Activated B cell treated with CpG ODN at 0.5 μM for 24 hours (primary cell): ENCODE results near the gene FAR1. TPM values are rescaled to one million over a fixed set of nuclear protein-coding genes. Genes with fewer than 3 reads are reported as not detected.

Source experiments
- ATAC-seq: fragments of 200-7000 bp; cut with Tn5 transposase; one replicate; pipeline ENCODE4 v1.10.0; 2021; ENCODE audit warnings: low read depth, mild to moderate bottlenecking, moderate library complexity
- CTCF ChIA-PET: fragments of 350-600 bp; sonication (Branson Sonifier 250); formaldehyde crosslinking; loops from one replicate; lab custom pipeline; 2021; ENCODE audit warnings: antibody characterized with exemption; lab: Charles Lee
- POLR2A ChIA-PET: fragments of 350-600 bp; sonication (Branson Sonifier 250); formaldehyde crosslinking; loops from one replicate; lab custom pipeline; 2021; ENCODE audit warnings: antibody characterized with exemption; lab: Charles Lee
- DNase-seq: peaks from one replicate; pipeline ENCODE4 v3.0.0; 2022
- H3K27ac Mint-ChIP-seq: one replicate; pipeline ENCODE4 v1.8.0; 2020; ENCODE audit warnings: mixed read lengths
- H3K27me3 Mint-ChIP-seq: one replicate; pipeline ENCODE4 v1.8.0; 2021; ENCODE audit warnings: mixed read lengths
- H3K36me3 Mint-ChIP-seq: one replicate; pipeline ENCODE4 v1.8.0; 2021; ENCODE audit warnings: low read depth, mixed read lengths
- H3K4me1 Mint-ChIP-seq: one replicate; pipeline ENCODE4 v1.8.0; 2021; ENCODE audit warnings: mixed read lengths
- H3K4me3 Mint-ChIP-seq: one replicate; pipeline ENCODE4 v1.8.0; 2020; ENCODE audit warnings: mild to moderate bottlenecking, mixed read lengths
- H3K9me3 Mint-ChIP-seq: one replicate; pipeline ENCODE4 v1.8.0; 2020; ENCODE audit warnings: mixed read lengths
- intact Hi-C: fragments of 100-400 bp; cut with micrococcal nuclease; formaldehyde crosslinking; loops from one replicate; pipeline ENCODE4 v1.15.1; 2024
- total RNA-seq: library from RNA; stranded (reverse); gene quantifications from 2 replicates; pipeline ENCODE4 v1.2.3, GENCODE V29; 2022
- TF ChIP-seq, protein P1 (sequence below): fragments of 200-600 bp; IDR thresholded peaks from one replicate; pipeline ENCODE4 v1.8.0; 2022; ENCODE audit warnings: antibody characterized with exemption, mild to moderate bottlenecking

Gene FAR1
- total RNA-seq, 1 donor from 2014 or later: 48.4 TPM

DNA sequence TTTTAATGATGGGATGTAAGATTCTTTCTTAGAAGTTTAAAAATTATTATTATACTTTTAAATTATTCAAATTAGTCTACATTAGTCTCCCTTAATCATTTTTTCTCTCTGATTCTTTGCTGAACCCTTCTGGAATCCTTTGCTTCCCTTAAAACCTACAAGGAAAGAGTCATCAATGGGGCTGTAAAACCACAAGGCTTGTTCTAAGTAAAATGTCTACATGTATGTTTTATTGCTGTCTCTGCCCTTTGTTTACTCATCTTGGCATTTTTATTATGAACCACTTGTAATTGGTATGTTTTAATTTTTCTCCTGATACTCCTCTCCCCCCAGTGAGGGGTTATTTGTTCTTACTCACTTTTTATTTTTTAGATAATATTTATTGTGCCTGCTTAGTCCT is 27.4 kb downstream of the FAR1 start:
- H3K4me1 Mint-ChIP-seq: peaks cover 1% of the 10 kb centered on the region
- no peak overlapping the region for H3K4me3 Mint-ChIP-seq
- no peak for ATAC-seq
- peaks cover 2% of the 10 kb centered on the region for H3K9me3 Mint-ChIP-seq
- H3K27me3 Mint-ChIP-seq: no peaks in the 10 kb centered on the region
- H3K36me3 Mint-ChIP-seq: peaks cover 49% of the 10 kb centered on the region
- CTCF ChIA-PET: no interaction called here
- DNase-seq: no peak
- intact Hi-C loops: no loop called here
- POLR2A ChIA-PET: no interaction called here
- TF ChIP-seq, protein P1, sequence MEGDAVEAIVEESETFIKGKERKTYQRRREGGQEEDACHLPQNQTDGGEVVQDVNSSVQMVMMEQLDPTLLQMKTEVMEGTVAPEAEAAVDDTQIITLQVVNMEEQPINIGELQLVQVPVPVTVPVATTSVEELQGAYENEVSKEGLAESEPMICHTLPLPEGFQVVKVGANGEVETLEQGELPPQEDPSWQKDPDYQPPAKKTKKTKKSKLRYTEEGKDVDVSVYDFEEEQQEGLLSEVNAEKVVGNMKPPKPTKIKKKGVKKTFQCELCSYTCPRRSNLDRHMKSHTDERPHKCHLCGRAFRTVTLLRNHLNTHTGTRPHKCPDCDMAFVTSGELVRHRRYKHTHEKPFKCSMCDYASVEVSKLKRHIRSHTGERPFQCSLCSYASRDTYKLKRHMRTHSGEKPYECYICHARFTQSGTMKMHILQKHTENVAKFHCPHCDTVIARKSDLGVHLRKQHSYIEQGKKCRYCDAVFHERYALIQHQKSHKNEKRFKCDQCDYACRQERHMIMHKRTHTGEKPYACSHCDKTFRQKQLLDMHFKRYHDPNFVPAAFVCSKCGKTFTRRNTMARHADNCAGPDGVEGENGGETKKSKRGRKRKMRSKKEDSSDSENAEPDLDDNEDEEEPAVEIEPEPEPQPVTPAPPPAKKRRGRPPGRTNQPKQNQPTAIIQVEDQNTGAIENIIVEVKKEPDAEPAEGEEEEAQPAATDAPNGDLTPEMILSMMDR: no peak
- H3K27ac Mint-ChIP-seq: no peak overlapping the region

DNA sequence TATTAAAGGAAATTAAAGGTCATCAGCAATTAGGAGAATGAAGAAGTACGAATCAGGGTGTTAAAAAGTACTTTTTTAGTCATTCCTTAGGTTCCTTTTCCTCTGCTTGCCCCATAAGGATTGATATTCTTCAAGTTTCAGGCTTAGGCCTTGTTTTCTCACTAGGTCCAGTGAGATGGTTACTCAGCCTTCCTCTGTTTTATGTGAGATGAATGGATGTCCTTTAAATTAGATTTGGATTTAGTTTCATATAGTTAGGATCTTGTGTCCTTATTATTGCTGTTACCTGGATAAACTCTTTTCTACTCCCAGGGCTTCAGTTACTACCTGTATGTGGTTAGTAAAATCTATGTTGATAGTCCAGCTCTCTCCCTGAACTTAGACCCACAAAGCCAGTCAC is 29.2 kb downstream of the FAR1 start:
- no peak for ATAC-seq
- H3K9me3 Mint-ChIP-seq: no peaks in the 10 kb centered on the region
- CTCF ChIA-PET: no interaction called here

DNA sequence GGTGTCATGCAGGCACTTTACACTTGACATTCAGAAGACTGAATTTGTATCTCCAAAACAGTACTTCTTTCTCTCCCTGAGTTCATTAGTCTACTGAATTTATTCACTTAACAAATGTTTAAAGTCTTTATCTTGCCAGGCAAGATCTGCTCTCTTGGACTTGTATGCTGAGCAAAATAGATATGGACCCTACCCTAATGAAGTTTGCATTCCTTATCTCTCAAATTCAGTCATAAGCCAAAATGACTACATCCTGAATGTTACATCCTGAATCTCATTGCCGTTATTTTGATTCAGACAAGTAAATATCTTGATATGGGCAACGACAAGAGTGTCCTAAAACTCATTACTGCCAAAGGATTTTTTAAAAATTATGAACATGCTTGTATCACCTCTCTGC is 29.7 kb downstream of the FAR1 start:
- no peaks in the 10 kb centered on the region for H3K27me3 Mint-ChIP-seq
- ChIA-PET CTCF (no interaction called here), POLR2A (no interaction called here)
- no peaks in the 10 kb centered on the region for H3K9me3 Mint-ChIP-seq
- no peak for ATAC-seq
- H3K4me1 Mint-ChIP-seq: no peaks in the 10 kb centered on the region
- H3K36me3 Mint-ChIP-seq: peaks cover 64% of the 10 kb centered on the region
- DNase-seq: no peak
- no peak overlapping the region for H3K27ac Mint-ChIP-seq
- TF ChIP-seq, protein P1: no peak
- no peak overlapping the region for H3K4me3 Mint-ChIP-seq
- intact Hi-C loops: no loop called here

More for the DNA sequence above, 29.2 kb downstream of the FAR1 start:
- H3K27ac Mint-ChIP-seq: no peak overlapping the region
- TF ChIP-seq, protein P1: no peak
- H3K4me3 Mint-ChIP-seq: no peak overlapping the region
- no peak for DNase-seq
- H3K4me1 Mint-ChIP-seq: no peaks in the 10 kb centered on the region
- intact Hi-C loops: no loop called here
- no peaks in the 10 kb centered on the region for H3K27me3 Mint-ChIP-seq
- H3K36me3 Mint-ChIP-seq: peaks cover 60% of the 10 kb centered on the region
- POLR2A ChIA-PET: no interaction called here

DNA sequence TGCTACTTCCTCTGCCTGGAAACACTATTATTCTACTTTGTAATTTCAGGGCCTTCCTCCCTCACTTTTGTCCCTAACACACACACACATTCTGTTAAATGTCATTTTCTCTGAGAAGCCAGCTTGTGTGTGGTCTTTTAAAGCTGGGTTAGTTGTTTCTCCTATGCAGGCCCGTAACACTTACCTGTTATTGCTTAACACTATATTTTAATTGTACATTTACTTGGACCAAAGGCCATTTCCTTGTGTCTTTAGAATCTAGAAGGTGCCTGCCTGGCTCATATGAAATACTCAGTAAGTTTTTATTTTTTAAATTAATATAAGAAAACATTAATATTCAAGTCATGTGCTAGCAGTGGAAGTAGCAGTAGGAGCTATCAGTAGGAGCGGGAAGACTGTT is 30.6 kb downstream of the FAR1 start:
- ChIA-PET CTCF (no interaction called here), POLR2A (no interaction called here)
- intact Hi-C loops: no loop called here
- no peak for DNase-seq
- ATAC-seq: no peak
- TF ChIP-seq, protein P1: no peak
- no peak overlapping the region for H3K4me3 Mint-ChIP-seq
- no peaks in the 10 kb centered on the region for H3K9me3 Mint-ChIP-seq
- peaks cover 72% of the 10 kb centered on the region for H3K36me3 Mint-ChIP-seq
- no peaks in the 10 kb centered on the region for H3K4me1 Mint-ChIP-seq
- no peak overlapping the region for H3K27ac Mint-ChIP-seq
- H3K27me3 Mint-ChIP-seq: no peaks in the 10 kb centered on the region

DNA sequence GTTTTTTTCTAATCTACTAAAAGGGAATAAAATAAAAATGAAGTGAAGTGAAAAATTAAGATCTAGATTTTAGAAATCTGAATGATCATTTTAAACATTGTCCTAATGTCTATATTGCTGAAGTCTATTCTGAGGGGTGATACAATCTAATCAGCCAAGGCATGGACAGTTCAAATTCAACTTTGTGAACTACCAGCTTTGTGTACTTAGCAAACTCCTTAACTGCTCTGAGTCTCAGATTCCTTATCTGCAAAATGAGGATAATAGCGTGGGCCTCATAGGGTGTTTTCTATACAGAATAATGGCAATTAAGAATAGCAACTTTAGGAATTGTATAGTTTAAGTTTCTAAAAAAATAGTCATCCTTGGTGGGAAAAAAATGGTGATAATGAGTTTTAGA is 31.4 kb downstream of the FAR1 start:
- Mint-ChIP-seq H3K36me3 (peaks cover 67% of the 10 kb centered on the region), H3K4me3 (no peak overlapping the region), H3K9me3 (no peaks in the 10 kb centered on the region), H3K27me3 (no peaks in the 10 kb centered on the region), H3K27ac (no peak overlapping the region), H3K4me1 (no peaks in the 10 kb centered on the region)
- intact Hi-C loops: no loop called here
- ChIA-PET CTCF (no interaction called here), POLR2A (no interaction called here)
- DNase-seq (no peak), ATAC-seq (no peak)
- TF ChIP-seq, protein P1: no peak
